NCI-H1436 (cell line): ENCODE results near the gene RFC4.
"Not testable (repeated sequence)": the region's sequence is repeated elsewhere in the genome, so short reads cannot be mapped to it uniquely, and the experiment has no call there.

Experiments used
- DNase-seq: peaks from one replicate; lab custom pipeline; 2025; lab: John Stamatoyannopoulos, UW

RFC4 gene

DNA sequence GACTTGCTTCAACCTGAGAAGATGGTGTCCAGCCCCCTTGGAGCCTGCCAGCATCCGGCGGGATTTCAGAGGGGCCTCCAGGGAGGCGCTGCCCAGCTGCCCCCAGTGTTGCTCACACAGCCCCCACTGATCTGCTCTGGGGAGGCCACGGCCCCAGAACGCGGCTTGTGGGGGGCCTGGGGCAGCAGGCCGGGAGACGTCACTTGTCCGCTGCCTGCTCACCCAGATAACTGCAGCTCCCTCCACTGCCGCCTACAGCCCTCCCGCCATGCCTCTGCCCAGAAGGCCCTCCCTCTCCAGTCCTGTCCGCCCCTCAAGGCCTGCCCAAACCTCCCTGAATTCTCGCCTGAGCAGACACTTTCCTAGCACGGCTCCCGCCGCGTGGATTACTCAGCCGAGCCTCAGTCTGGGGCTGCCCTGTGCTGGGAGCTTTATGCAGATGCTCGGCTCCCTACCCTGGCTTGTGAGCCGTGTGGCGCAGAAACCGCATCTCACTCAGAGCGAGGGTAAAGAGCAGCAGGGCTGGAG lies 19.1 kb upstream of the RFC4 start:
- no peak for DNase-seq

DNA sequence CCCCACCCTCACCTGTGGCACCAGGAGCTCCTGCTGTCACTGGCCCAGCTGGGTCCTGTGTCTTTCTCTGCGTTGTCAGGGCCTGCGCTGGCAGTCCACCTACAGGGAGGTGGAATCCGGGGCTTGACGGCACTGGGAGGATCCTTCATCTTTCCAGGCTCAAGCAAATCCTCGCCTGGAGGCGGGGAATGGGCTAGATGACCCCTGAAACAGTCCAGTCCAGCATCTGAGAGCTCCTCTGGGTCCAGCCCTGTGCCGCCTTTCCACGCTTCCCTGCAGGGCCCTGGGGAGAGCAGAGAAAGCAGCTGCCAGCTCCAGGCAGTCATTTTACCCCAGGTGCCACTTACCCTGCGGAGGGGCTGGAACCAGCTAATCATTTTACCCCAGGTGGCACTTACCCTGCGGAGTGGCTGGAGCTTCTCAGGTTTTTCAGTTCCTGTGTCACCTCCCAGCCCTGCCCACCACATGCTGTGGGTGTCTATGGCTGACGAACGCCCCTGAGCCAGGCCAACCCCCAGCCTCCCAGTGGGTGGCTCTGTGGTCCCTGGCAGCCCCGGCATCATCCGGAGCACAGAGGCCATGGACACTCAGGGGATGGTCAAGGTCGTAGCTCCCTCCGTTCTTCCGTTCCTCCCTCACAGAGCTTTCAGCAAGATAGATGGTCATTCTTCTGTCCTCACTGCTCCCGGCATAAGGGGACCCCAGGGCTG lies 18.3 kb upstream of the RFC4 start:
- DNase-seq = peak; percentile 43

DNA sequence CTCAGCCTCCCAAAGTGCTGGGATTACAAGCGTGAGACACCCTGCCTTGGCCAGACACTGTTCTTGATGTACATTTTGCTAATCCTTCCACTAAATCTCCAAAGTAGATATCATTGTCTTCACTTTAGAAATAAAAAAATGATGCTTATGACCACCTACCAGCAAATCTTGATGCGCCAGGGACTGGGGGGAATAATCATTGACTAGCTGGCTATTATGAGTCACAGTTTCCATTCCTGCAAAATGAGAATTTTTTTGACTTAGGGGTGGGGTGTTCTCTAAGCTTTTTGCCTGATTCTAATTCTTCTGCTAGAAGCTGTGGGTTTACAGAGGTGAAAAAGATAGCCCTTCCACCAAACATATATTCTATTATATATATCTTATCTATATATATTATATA lies 17.1 kb upstream of the RFC4 start:
- DNase-seq = no peak

DNA sequence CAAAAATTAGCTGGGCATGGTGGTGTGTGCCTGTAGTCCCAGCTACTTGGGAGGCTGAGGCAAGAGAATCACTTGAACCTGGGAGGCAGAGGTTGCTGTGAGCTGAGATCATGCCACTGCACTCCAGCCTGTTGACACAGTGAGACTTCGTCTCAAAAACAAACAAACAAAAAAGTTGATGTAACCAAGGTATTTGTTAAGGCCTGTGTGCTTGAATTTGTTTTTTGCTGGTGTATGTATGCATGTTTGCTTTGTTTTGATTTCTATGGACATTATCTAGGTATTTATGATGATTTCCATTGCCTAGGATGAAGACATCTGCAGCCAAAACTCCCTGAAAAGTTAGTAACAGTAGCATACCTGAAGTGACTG lies 16.1 kb upstream of the RFC4 start:
- not testable (repeated sequence) for DNase-seq

DNA sequence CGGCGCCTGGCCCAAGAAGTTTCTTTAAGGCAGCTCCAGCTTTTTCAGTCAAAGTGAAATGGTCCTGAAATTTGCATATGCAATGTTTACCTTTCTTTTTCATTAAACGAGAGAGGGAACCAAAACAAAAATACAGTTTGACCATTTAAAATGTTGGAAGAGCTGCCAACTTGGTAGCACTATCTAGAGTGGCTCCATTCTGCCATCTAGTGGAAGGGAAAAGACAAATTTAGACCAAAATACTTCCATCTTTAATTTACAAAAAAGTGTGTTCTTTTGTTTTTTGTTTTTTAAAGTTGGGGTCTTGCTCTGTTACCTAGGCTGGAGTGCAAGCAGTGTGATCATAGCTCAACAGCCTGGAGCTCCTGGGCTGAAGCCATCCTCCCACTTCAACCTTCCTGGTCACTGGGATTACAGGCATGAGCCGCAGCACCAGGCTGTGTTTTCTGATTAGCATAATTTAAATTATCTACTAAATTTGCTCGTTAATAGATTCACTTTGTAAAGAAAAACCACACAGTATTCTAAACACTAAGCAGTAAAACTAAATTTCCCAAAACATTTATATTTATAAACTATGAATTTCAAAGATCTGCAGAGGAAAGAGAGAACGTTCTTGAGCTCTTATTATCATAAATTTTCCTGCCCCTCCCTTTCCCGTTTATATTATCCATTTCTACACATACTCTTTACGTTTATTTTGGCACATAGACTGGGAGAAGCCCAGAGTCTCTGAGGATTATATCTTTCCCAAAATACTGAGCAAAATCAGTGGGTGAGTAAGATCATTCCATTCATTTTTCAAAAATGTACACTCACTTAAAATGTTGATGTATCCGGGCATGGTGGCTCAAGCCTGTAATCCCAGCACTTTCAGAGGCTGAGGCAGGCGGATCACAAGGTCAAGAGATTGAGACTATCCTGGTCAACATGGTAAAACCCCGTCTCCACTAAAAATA lies 15.4 kb upstream of the RFC4 start:
- DNase-seq = peak; percentile 66

DNA sequence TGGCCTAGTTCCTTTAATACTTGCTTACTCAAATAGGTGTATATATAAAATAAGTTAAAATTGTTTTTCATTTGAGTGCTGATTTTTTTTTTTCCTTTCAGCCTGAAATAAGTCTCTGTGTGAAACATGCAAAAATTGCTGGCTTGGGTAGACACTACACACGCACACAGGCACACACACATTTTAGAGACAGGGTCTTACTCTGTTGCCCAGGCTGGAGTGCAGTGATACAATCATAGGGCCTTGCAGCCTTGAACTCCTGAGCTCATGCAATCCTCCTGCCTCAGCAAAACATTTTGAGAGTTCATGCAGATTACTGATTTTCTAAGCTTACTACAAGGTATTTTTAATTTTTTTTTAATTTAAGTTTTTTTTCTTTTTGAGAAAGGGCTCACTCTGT lies 12.7 kb upstream of the RFC4 start:
- DNase-seq = no peak

DNA sequence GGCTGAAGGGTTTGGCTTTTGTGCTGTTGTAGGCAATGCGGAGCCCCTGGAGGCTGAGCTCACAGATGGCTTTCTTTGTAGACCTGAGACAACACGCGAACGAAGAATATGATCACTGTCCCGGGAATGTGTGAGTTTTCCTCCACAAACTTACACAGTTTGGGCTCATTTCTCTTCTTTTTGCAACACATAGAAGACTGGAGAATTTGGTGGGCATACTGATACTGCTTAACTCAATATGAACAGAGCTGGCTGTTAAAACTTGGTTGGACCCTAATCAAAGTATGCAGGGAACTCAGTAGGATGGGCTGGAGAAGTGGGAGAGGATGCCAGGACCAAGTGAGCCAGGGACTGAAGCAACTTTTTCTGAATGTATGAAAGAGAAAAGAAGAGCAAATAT lies 12.2 kb upstream of the RFC4 start:
- no peak for DNase-seq

DNA sequence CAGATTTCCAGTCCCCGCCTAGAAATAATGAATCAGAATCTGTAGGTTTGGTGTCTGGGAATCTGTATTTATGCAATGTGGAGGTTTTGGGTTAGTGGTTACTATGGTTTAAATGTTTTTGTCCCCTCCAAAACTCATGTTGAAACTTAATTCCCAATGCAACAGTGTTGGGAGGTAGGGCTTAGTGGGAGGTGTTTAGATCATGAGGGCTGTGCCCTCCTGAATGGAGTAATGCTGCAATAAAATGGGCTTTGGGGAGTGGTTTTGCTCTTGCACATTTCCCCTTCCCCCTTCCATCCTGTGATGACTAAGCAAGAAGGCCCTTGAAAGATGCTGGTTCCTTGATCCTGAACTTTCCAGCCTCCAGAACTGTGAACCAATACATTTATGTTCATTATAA lies 9.2 kb upstream of the RFC4 start:
- DNase-seq = no peak

DNA sequence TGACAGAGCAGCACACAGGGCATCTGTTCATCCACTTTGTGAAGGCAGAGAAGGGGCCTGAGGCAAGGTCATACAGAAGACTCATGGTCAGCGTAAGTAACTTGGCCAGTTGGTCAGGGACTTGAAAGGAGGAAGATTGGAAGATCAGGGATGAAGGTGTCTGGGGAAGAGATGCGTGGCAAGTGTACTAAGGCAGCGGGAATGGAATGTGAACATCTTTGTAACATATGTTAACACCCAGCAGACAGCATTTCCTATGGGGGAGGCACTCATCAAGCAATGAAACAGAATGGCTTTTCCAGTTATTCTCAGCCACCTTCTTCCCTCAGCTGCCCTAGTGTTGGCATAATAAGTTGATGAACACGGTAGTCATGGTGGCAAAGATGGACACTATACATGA lies 7.8 kb upstream of the RFC4 start:
- no peak for DNase-seq

DNA sequence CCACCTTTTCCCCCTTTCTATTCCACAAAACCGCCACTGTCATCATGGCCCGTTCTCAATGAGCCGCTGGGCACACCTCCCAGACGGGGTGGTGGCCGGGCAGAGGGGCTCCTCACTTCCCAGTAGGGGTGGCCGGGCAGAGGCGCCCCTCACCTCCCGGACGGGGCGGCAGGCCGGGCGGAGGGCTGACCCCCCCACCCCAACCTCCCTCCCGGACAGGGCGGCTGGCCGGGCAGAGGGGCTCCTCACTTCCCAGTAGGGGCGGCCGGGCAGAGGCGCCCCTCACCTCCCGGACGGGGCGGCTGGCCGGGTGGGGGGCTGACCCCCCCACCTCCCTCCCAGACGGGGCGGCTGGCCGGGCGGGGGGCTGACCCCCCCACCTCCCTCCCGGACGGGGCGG lies 5.0 kb upstream of the RFC4 start:
- DNase-seq = not testable (repeated sequence)

DNA sequence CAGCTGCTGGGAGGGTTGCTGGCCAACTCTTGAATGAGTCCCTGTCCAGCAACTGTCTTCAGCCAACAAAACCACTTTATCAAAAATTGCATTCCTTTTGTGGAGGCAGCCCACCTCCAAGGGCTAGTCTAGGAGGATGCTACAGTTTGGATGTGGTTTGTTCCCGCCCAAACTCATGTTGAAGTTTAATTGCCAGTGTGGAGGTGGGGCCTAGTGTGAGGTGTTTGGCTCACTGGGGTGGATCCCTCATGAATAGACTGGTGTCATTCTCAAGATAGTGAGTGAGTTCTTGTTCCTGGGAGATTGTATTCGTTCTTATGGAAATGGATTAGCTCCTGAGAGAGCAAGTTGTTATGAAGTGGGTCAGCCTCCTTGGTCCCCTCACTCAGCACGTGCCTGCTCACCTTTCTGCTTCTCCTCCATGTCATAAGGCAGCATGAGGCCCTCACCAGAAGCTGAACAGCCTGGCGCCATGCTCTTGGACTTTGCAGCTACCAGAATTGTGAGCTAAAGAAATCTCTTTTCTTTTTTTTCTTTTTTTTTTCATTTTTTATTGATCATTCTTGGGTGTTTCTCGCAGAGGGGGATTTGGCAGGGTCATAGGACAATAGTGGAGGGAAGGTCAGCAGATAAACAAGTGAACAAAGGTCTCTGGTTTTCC lies 4.2 kb upstream of the RFC4 start:
- no peak for DNase-seq

DNA sequence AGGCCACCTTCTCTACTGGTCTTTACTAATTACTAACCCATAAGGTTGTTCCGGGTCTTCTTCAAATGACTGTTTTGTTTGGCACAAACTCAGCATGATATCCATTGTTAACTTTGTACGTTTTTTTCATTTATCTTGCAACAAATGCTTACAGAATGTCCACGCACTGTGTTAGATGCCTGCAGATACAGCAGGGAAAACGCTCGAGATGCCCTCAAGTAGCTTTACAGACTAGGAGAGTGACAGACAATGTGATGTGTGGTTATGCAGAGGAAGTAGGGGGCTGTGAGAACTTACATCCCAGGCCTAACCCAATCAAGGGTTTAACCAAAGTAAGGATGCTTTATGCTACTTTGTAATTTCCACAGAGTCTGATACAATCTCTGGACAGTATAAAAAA lies 949 bp upstream of the RFC4 start:
- no peak for DNase-seq

DNA sequence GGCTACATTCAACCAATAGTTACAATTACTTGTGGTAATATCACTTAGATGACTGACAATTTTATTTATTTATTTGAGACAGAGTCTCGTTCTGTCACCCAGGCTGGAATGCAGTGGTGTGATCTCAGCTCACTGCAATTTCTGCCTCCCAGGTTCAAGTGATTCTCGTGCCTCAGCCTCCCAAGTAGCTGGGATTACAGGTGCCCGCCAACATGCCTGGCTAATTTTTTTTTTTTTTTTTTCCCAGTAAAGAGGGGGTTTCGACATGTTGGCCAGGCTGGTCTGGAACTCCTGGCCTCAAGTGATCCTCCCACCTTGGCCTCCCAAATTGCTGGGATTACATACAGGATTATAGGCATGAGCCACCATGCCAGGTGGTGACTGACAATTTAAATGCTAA lies 2.8 kb downstream of the RFC4 start:
- not testable (repeated sequence) for DNase-seq

DNA sequence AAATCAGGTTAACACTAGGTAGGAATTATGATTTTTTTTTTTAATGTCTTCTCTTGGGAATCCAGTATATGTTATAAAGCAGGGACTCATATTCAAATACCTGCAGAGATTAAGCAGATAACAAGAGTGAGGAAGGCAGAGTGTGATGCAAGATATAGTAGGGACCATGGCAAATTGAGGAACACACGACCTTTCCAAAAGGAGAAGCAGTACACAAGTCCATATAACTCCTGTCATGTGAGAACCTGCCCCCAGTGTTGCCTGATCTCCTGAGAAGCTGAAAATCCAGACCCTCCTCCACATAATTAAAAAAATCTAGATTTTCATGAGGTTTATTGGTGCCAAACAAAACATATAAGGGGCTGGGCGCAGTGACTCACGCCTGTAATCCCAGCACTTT lies 3.6 kb downstream of the RFC4 start:
- no peak for DNase-seq

DNA sequence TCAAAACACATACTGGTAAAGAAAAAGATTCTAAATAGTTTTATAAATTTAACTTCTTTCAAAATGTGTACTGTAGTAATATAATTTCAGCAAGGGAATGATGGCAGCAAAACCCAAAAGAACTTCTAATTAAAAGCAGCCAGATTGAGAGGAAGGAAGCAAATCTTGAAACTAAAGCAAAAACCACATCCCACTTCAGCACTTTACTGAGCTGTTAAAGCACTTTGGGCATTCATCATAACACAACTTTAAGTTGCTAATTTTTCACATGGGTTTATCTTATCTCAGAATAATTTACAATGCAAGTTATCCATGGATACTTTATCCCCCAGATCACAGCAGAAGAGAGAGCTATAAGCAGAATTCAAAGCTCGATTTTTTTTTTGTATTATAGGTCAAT lies 6.0 kb downstream of the RFC4 start:
- no peak for DNase-seq

DNA sequence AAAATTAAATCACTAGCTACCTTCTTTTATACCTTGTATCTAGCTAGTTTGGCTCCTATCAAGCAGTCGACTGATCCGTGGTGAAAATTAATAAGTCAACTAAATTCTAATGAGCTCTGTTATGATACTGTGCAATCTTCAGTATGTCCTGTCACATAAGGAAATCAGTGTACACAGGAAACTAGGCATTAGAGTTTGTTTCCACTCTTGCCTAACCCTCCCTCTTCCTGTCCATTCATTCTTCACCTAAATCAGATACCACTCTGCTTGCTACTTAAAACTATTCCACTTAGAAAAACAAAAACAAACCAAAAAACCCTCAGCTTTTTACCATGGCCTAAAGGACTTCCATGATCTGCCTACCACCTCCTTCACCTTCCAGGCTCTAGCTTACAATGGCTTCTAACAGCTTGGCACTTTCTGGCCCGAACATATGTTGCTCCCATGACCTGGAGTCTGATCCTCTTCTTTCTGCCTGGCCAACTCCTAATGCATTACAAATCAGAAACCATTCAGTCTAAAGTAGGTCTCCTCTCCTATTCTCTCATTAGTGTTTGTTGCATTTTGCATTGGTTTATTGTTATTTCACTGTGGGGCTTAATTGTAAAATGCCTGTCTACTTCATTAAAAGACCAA lies 7.9 kb downstream of the RFC4 start:
- no peak for DNase-seq

DNA sequence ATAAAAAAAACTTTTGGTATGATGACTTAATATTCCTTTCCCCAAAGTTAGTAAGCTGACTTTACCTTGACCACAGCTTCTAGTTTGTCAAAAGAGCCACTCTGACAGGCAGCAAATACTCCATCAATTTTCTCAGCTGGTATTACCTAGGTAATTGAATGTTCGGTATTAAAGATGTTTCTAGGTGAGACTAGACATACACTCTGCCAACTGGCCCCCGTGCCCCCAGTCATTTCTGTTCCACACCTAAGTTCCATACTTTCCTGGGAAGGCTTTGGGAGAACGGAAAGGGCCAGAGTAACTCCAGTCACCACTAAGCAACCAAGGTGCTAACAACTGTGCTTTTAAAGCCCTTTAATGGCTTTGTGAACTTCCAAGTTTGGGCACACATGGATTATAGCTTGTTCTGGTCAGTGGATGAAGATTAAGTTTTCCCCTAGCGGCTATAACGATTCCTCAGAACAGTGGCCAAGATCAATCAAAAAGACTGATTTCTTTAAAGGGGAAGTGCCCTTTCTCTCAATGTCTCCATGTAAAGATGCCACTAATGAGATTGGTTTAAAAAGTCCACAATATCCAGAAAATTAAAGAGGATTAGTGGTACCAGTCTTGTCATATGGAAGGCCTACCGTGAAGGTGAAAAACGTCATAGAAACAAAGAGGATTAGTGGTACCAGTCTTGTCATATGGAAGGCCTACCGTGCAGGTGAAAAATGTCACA lies 15.9 kb downstream of the RFC4 start:
- DNase-seq = no peak

DNA sequence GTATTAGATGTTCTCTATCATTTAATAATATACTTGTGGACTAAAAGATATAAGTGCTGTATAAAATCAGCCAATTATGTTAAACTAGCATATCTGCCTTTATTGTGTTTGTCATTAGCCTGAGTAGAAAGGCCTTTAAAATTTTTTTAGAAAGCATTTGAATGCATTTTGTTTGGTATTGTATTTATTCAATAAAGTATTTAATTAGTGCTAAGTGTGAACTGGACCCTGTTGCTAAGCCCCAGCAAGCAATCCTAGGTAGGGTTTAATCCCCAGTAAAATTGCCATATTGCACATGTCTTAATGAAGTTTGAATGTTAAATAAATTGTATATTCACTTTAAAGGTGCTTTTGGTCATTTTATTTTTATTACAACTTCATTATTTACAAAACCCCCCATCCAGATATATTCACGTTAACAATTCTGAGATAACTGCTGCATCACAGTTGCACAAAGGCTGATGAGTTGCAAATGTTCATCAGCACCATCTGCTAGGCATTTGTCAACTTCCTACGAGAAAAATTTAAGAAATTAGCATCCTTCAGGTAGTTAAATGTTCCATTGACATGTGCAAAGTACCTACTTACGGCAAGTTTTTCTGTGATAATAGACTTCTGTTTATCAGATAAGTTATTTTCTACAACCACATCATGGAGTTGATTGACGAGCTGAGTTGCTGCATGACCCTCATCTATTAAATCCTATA lies 16.6 kb downstream of the RFC4 start:
- no peak for DNase-seq

DNA sequence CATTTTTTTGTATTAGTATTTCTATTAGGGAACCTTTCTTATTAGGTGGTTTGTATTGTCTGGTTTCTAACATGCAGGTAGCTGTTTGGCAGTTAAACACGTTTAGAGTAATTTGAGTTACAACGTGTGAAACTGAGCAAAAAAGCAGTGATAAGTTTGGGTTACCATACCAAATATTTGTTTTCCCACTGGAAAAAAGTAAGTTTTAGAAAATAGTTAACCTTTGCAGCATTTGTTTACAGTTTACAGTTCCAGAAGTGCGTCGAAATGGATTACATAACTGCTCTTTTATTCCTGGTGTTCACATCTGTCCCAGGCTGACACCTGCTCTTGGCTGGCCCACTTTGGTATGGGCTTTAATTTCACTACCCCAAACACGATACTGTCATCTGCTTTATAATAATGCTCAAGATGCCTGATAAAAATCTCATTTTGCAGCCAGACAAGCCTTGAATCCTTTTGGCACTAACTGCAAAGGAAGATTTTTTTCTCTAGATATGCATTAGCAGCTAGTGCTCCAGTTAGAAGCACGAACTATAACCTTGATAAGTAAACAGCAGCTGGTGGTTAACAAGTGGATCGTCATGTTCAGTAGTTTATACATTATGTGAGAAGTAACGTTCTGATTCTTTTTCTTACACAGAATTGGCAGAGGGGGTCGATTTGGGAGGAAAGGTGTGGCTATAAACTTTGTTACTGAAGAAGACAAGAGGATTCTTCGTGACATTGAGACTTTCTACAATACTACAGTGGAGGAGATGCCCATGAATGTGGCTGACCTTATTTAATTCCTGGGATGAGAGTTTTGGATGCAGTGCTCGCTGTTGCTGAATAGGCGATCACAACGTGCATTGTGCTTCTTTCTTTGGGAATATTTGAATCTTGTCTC lies 17.6 kb downstream of the RFC4 start:
- no peak for DNase-seq
